ENCODE data around the gene MAP2K3. TPM values are rescaled to one million over a fixed set of nuclear protein-coding genes. Genes with fewer than 3 reads are reported as not detected.

The MAP2K3 gene
- total and polyA plus RNA-seq, 4 donors: 36.4 to 111 (median 76.7) TPM

DNA sequence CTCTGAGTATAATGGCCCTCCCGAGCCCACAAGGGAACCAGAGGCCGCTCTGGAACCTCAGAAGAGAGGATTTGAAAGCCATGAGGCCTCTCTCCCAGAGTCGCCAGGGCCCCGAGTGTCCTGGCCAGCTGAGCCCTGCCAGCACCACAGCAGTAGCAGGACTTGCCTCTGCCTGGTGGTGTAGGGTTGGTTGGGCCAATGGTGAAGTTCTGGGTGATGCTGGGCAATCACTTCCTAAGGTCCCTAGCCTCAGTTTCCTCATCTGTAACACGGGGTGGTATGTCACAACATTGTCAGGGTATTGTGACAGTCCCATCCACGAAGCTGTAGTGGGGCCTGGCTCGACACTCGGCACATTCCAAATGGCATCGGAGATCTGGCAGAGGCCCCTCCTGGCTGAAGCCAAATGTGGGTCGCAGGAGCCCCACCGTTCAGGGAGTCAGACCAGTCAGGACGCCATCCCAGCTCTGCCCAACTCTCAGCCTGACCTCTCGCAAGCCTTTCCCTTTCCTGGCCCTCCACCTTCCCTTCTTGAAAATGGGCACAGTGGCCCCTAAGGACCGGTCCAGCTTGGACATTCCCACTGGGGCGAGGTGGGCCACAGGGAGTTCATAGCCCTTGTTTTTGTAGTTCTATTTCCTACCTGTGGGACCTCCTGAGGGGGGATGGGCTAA is 33.0 kb upstream of the MAP2K3 start:
- DNase-seq (no peak), ATAC-seq (ENCODE audit: insufficient read depth, low FRiP score) (no peak)
- Histone ChIP-seq H3K4me3 (no peak overlapping the region), H3K27ac (ENCODE audit: low read depth in 1 of 2, low read length in 1 of 2) (no peak overlapping the region), H3K9ac (ENCODE audit: insufficient read depth in 1 of 2, low read length in 2 of 2) (no peak overlapping the region), H3K9me3 (ENCODE audit: control insufficient read depth in 4 of 4, insufficient read depth in 3 of 4, low read length in 3 of 4) (no peaks in the 10 kb centered on the region), H3K27me3 (ENCODE audit: control insufficient read depth in 3 of 3, insufficient read depth in 3 of 3, low read length in 2 of 3) (no peaks in the 10 kb centered on the region), H3K4me1 (ENCODE audit: control insufficient read depth in 5 of 5, insufficient read depth in 5 of 5, low read length in 5 of 5) (peaks cover 0 to 13% (median 3%) of the 10 kb centered on the region in 5 donors), H3K36me3 (ENCODE audit: control insufficient read depth in 4 of 4, insufficient read depth in 4 of 4, low read length in 4 of 4) (no peaks in the 10 kb centered on the region)
- WGBS, 2 donors: 79 to 85% methylated on average over 15 of the region's 15 CpGs
- TF ChIP-seq, protein P1, sequence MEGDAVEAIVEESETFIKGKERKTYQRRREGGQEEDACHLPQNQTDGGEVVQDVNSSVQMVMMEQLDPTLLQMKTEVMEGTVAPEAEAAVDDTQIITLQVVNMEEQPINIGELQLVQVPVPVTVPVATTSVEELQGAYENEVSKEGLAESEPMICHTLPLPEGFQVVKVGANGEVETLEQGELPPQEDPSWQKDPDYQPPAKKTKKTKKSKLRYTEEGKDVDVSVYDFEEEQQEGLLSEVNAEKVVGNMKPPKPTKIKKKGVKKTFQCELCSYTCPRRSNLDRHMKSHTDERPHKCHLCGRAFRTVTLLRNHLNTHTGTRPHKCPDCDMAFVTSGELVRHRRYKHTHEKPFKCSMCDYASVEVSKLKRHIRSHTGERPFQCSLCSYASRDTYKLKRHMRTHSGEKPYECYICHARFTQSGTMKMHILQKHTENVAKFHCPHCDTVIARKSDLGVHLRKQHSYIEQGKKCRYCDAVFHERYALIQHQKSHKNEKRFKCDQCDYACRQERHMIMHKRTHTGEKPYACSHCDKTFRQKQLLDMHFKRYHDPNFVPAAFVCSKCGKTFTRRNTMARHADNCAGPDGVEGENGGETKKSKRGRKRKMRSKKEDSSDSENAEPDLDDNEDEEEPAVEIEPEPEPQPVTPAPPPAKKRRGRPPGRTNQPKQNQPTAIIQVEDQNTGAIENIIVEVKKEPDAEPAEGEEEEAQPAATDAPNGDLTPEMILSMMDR (IDR thresholded peaks at IDR 0.05; ENCODE audit: control extremely low read depth, extremely low read depth): no peak

DNA sequence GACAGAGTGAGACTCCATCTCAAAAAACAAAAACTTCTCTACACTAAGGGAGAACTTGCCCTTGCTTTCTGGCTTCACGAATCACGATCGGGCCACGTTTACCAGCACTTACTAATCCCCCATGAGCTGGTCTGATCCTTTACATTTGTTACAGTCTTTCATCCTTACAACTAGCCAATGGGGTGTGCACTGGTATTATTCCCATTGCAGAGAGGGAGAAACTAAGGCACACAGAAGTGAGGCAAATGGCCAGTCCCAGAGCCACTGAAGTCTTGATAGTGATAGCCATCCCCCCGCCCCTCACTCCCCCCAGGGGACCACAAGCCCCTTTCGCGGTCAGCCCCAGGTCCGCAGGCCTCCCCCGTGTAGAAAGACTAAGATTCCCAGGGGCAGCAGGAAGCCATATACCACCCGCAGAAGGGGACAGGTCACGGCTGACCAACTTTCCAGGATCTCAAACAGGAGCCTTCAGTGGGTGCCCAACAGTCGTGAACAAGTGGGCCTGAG is 32.2 kb upstream of the MAP2K3 start:
- ATAC-seq (ENCODE audit: insufficient read depth, low FRiP score): no peak
- TF ChIP-seq, protein P1 (IDR thresholded peaks at IDR 0.05; ENCODE audit: control extremely low read depth, extremely low read depth): no peak
- peak in 1 of 3 donors; percentile 8 for DNase-seq
- H3K9ac ChIP-seq (ENCODE audit: insufficient read depth in 1 of 2, low read length in 2 of 2): peak overlapping the region in 1 of 2 donors; percentile 7
- 19 to 31% methylated on average over 12 of the region's 12 CpGs for WGBS, 2 donors
- peak overlapping the region; percentile 8 to 90 for H3K27ac ChIP-seq (ENCODE audit: low read depth in 1 of 2, low read length in 1 of 2)
- peaks cover 0 to 13% (median 3%) of the 10 kb centered on the region in 5 donors for H3K4me1 ChIP-seq (ENCODE audit: control insufficient read depth in 5 of 5, insufficient read depth in 5 of 5, low read length in 5 of 5)
- no peaks in the 10 kb centered on the region for H3K36me3 ChIP-seq (ENCODE audit: control insufficient read depth in 4 of 4, insufficient read depth in 4 of 4, low read length in 4 of 4)
- no peaks in the 10 kb centered on the region for H3K9me3 ChIP-seq (ENCODE audit: control insufficient read depth in 4 of 4, insufficient read depth in 3 of 4, low read length in 3 of 4)
- H3K27me3 ChIP-seq (ENCODE audit: control insufficient read depth in 3 of 3, insufficient read depth in 3 of 3, low read length in 2 of 3): no peaks in the 10 kb centered on the region
- peak overlapping the region; percentile 75 for H3K4me3 ChIP-seq

DNA sequence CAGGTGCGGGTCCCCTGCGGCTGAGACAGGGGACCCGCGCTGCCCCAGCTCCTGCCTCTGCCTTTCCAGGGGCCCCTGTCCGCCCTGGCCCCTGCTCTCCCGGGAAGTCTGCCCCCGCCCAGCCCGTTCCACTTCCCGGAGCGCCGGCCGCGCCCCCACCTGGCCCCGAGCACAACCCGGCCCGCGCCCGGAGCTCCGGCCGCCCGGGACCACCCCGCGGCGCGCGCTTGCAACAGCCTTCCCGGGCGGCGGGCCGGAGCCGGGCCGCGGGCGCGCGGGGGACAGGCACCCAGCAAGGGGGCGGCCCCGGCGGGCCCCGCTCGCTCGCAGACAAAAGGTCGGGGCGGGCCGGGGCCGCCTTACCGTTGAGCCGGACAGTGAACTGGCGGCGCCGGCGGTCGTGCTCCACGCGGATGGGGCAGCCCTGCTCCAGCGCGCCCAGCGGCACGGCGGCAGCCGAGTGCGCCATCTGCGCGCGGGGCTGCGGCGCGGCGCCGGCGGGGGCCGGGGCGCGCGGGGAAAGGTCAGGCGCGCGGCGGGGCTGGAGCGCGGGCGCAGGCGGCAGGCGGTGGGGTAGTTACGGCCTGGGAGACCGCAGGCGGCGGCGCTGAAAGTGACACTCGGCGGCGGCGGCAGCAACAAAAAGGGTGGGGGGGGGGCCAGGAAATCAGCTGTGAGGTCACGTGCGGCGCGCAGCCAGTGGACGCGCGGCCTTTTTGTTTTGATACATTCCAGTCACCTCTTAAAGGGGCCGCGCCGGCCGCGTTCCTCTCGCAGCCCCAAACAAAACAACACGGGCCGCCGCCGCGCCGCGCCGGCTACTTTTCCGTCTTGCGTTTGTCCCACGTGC is 31.5 kb upstream of the MAP2K3 start, which contains the start of gene NATD1:
Gene NATD1, minus strand, starts transcription at position 615 of the 850 bp plus-strand sequence. Its CDS starts 146 bp downstream, at position 469.
- Histone ChIP-seq H3K4me1 (ENCODE audit: control insufficient read depth in 5 of 5, insufficient read depth in 5 of 5, low read length in 5 of 5) (peaks cover 0 to 13% (median 3%) of the 10 kb centered on the region in 5 donors), H3K9ac (ENCODE audit: insufficient read depth in 1 of 2, low read length in 2 of 2) (peak within 1 kb of the TSS; percentile 28 to 72), H3K9me3 (ENCODE audit: control insufficient read depth in 4 of 4, insufficient read depth in 3 of 4, low read length in 3 of 4) (no peaks in the 10 kb centered on the region), H3K36me3 (ENCODE audit: control insufficient read depth in 4 of 4, insufficient read depth in 4 of 4, low read length in 4 of 4) (no peaks in the 10 kb centered on the region), H3K27me3 (ENCODE audit: control insufficient read depth in 3 of 3, insufficient read depth in 3 of 3, low read length in 2 of 3) (no peaks in the 10 kb centered on the region), H3K4me3 (peak within 1 kb of the TSS; percentile 75), H3K27ac (ENCODE audit: low read depth in 1 of 2, low read length in 1 of 2) (peak within 1 kb of the TSS; percentile 86 to 90)
- DNase-seq: peak; percentile 89 to 95 (median 89)
- TF ChIP-seq, protein P1 (IDR thresholded peaks at IDR 0.05; ENCODE audit: control extremely low read depth, extremely low read depth): no peak
- whole genome bisulfite sequencing, 2 donors: 0 to 1% methylated on average over 98 to 117 of the region's 117 CpGs
- peak; percentile 80 for ATAC-seq (ENCODE audit: insufficient read depth, low FRiP score)
